SK-N-SH (cell line): Measurements from ENCODE around the gene NPHP1. TPM values are rescaled to one million over a fixed set of nuclear protein-coding genes. Genes with fewer than 3 reads are reported as not detected.
"Not testable (repeated sequence)": the region's sequence is repeated elsewhere in the genome, so short reads cannot be mapped to it uniquely, and the experiment has no call there.

Experiments used
- CTCF ChIA-PET: fragments of 300-600, 350-600 bp; formaldehyde crosslinking; extraction: SDS; loops from one replicate; lab custom pipeline; 2021; lab: Yijun Ruan, JAX
- POLR2A ChIA-PET: fragments of 350-600 bp; sonication (Branson Sonifier 250); formaldehyde crosslinking; extraction: SDS; loops from one replicate; lab custom pipeline; 2020; ENCODE audit warnings: antibody characterized with exemption, inconsistent platforms; lab: Yijun Ruan, JAX
- DNase-seq: peaks from one replicate; pipeline ENCODE4 v3.0.0; 2012
- H2AFZ ChIP-seq: fragments of 200-600 bp; sonication (generic); 2 replicates; pipeline ENCODE4 v1.8.1; 2016; ENCODE audit warnings: antibody characterized with exemption, mild to moderate bottlenecking, low read depth
- H3F3A ChIP-seq: fragments of 200-600 bp; sonication (generic); replicated peaks from 2 replicates; pipeline ENCODE3; 2016; ENCODE audit warnings: antibody characterized with exemption, mild to moderate bottlenecking; ENCODE audit not compliant: insufficient read depth
- H3K27ac ChIP-seq, 2 experiments: fragments of 200-500 bp in 1 of 2; fragments of 200-600 bp in 1 of 2; sonication (Bioruptor generic) in 1 of 2; sonication (generic), shearing (Covaris generic) in 1 of 2; 2 replicates each; pipeline versions ENCODE4 v1.5.1 to v1.6.1; 2014 to 2016; ENCODE audit warnings: low read depth in 2 of 2, inconsistent platforms in 1 of 2, low read length in 1 of 2, mild to moderate bottlenecking in 1 of 2, mixed read lengths in 1 of 2
- H3K27me3 ChIP-seq: fragments of 200-600 bp; sonication (generic), shearing (Covaris generic); 2 replicates; pipeline ENCODE4 v1.6.1; 2016; ENCODE audit warnings: mixed run types; ENCODE audit not compliant: insufficient read depth
- H3K36me3 ChIP-seq, 2 experiments: fragments of 200-500 bp in 1 of 2; fragments of 200-600 bp in 1 of 2; sonication (Bioruptor generic) in 1 of 2; sonication (generic) in 1 of 2; replicated peaks in 1 of 2; 2 replicates each; pipeline versions ENCODE3 to v1.5.1; 2014 to 2016; ENCODE audit warnings: low read length in 1 of 2, mild to moderate bottlenecking in 1 of 2; ENCODE audit not compliant: insufficient read depth in 2 of 2, control insufficient read depth in 1 of 2
- H3K4me1 ChIP-seq, 2 experiments: fragments of 200-500 bp in 1 of 2; fragments of 200-600 bp in 1 of 2; sonication (Bioruptor generic) in 1 of 2; sonication (generic), shearing (Covaris generic) in 1 of 2; 2 replicates each; pipeline versions ENCODE4 v1.5.1 to v1.6.1; 2014 to 2016; ENCODE audit warnings: low read depth in 1 of 2, low read length in 1 of 2, mixed run types in 1 of 2; ENCODE audit not compliant: insufficient read depth in 2 of 2, control insufficient read depth in 1 of 2
- H3K4me2 ChIP-seq: fragments of 200-600 bp; sonication (generic), shearing (Covaris generic); 2 replicates; pipeline ENCODE4 v1.6.1; 2017; ENCODE audit warnings: mixed run types
- H3K4me3 ChIP-seq, 2 experiments: fragments of 200-500 bp in 1 of 2; fragments of 200-600 bp in 1 of 2; sonication (Bioruptor generic) in 1 of 2; sonication (generic), shearing (Covaris generic) in 1 of 2; 2 replicates each; pipeline versions ENCODE4 v1.5.1 to v1.8.1; 2014 to 2016; ENCODE audit warnings: low read depth in 2 of 2, inconsistent platforms in 1 of 2, low read length in 1 of 2, mild to moderate bottlenecking in 1 of 2, mixed read lengths in 1 of 2, moderate library complexity in 1 of 2
- H3K79me2 ChIP-seq: fragments of 200-600 bp; sonication (generic); 2 replicates; pipeline ENCODE4 v1.8.1; 2017; ENCODE audit warnings: mild to moderate bottlenecking; ENCODE audit not compliant: insufficient read depth
- H3K9ac ChIP-seq: fragments of 200-600 bp; sonication (generic); 2 replicates; pipeline ENCODE4 v1.6.1; 2017; ENCODE audit warnings: mixed run types
- H3K9me2 ChIP-seq: fragments of 200-600 bp; sonication (generic); 2 replicates; pipeline ENCODE4 v1.6.1; 2017; ENCODE audit warnings: mixed run types
- H3K9me3 ChIP-seq: fragments of 200-600 bp; sonication (generic); 2 replicates; pipeline ENCODE4 v1.6.1; 2017; ENCODE audit warnings: mixed run types, mild to moderate bottlenecking, moderate library complexity
- H4K20me1 ChIP-seq: fragments of 200-600 bp; sonication (generic); 2 replicates; pipeline ENCODE4 v1.6.1; 2017; ENCODE audit warnings: mild to moderate bottlenecking, mixed run types; ENCODE audit not compliant: insufficient read depth
- CTCF ChIP-seq: fragments of 200-600 bp; sonication (generic); IDR thresholded peaks from 2 replicates; pipeline ENCODE4 v1.6.1; 2017; ENCODE audit warnings: antibody characterized with exemption, mild to moderate bottlenecking, moderate library complexity
- EP300 ChIP-seq, 2 experiments: IDR thresholded peaks; 2 replicates each; pipeline versions ENCODE4 v1.4.0 to v1.6.1; 2012; ENCODE audit warnings: borderline replicate concordance in 1 of 2, low read depth in 1 of 2, low read length in 1 of 2
- EZH2phosphoT487 ChIP-seq: fragments of 200-600 bp; sonication (generic); IDR thresholded peaks from 2 replicates; pipeline ENCODE4 v1.6.1; 2017; ENCODE audit warnings: low read depth, mixed run types, mild to moderate bottlenecking, antibody characterized with exemption, moderate library complexity, borderline replicate concordance
- JUND ChIP-seq: IDR thresholded peaks from 2 replicates; pipeline ENCODE4 v1.4.0; 2012
- MEF2A ChIP-seq: IDR thresholded peaks from 2 replicates; pipeline ENCODE4 v1.4.0; 2012; ENCODE audit warnings: low read depth, borderline replicate concordance
- TEAD4 ChIP-seq: IDR thresholded peaks from 2 replicates; pipeline ENCODE4 v1.4.0; 2012; ENCODE audit warnings: mild to moderate bottlenecking, borderline replicate concordance; ENCODE audit not compliant: insufficient read depth
- USF1 ChIP-seq: IDR thresholded peaks from 2 replicates; pipeline ENCODE4 v1.4.0; 2012; ENCODE audit warnings: low read depth, borderline replicate concordance
- WGBS: methylation state at CpG from one replicate; pipeline ENCODE4 v1.1.6; 2017; ENCODE audit warnings: low lambda C conversion rate; 5-methylcytosine and 5-hydroxymethylcytosine counted together
- polyA plus RNA-seq, 3 experiments: library from polyadenylated mRNA; depleted of rRNA; stranded (reverse); fragments of >200 nt; gene quantifications; 2 replicates each; pipeline ENCODE4 v1.2.3, GENCODE V29; 2012

The NPHP1 gene
- polyA plus RNA-seq, 1 of the 3 experiments (the other 2 are of a cell fraction): 5.0 TPM

- no peaks in the 10 kb centered on the region for H3K9me3 ChIP-seq
- no peaks in the 10 kb centered on the region for H3K27me3 ChIP-seq
- H3K4me3 ChIP-seq: no peak overlapping the region
- POLR2A ChIA-PET: no interaction called here
- CTCF ChIA-PET: no interaction called here
- DNase-seq: no peak
- no peak overlapping the region for H3K9ac ChIP-seq
- no peaks in the 10 kb centered on the region for H3K4me1 ChIP-seq
- H2AFZ ChIP-seq: no peak overlapping the region
- TF ChIP-seq TEAD4 (no peak), EZH2phosphoT487 (no peak), MEF2A (no peak), CTCF (no peak)
- TF ChIP-seq, all 33 proteins: peak for 0
- no peak overlapping the region for H3K27ac ChIP-seq
- WGBS: 70% methylated on average over 3 of the region's 3 CpGs
- no peaks in the 10 kb centered on the region for H4K20me1 ChIP-seq
- no peak overlapping the region for H3K4me2 ChIP-seq
- no peaks in the 10 kb centered on the region for H3K79me2 ChIP-seq
- H3K36me3 ChIP-seq: peaks cover 0 to 9% of the 10 kb centered on the region in 2 experiments
- H3F3A ChIP-seq: peaks cover 3% of the 10 kb centered on the region
- H3K9me2 ChIP-seq: no peaks in the 10 kb centered on the region
Observed at GRCh38 chr2:110198016-110198415, 6.8 kb downstream of the NPHP1 start.

- H3K9me2 ChIP-seq: no peaks in the 10 kb centered on the region
Observed at GRCh38 chr2:110197452-110197851, 7.4 kb downstream of the NPHP1 start.

DNA sequence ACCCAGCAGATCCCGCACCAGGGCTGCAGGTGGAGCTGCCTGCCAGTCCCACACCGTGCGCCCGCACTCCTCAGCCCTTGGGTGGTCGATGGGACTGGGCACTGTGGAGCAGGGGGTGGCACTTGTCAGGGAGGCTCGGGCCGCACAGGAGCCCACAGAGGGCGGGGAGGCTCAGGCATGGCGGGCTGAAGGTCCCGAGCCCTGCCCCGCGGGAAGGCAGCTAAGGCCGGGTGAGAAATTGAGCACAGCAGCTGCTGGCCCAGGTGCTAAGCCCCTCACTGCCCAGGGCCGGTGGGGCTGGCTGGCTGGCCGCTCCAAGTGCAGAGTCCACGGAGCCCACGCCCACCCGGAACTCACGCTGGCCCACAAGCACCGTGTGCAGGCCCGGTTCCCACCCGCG, 14.6 kb downstream of the NPHP1 start:
- DNase-seq, CTCF ChIA-PET, H3K9me3 ChIP-seq, H3K27ac ChIP-seq, H3K9ac ChIP-seq, H3K4me2 ChIP-seq, H3K4me3 ChIP-seq, H3K79me2 ChIP-seq, H3K4me1 ChIP-seq, H3F3A ChIP-seq, H3K9me2 ChIP-seq, POLR2A ChIA-PET, H3K27me3 ChIP-seq, H4K20me1 ChIP-seq, H2AFZ ChIP-seq: not testable (repeated sequence)
- 88% methylated on average over 23 of the region's 23 CpGs for WGBS
- H3K36me3 ChIP-seq: peaks cover 0 to 10% of the 10 kb centered on the region in 2 experiments

More at GRCh38 chr2:110197452-110197851, 7.4 kb downstream of the NPHP1 start:
- no peak for DNase-seq
- Histone ChIP-seq H3K9me3 (no peaks in the 10 kb centered on the region), H3K4me1 (no peaks in the 10 kb centered on the region), H4K20me1 (no peaks in the 10 kb centered on the region), H2AFZ (no peak overlapping the region), H3K4me2 (no peak overlapping the region), H3F3A (peaks cover 3% of the 10 kb centered on the region), H3K36me3 (peaks cover 0 to 9% of the 10 kb centered on the region in 2 experiments), H3K9ac (no peak overlapping the region), H3K27ac (no peak overlapping the region), H3K79me2 (no peaks in the 10 kb centered on the region), H3K4me3 (no peak overlapping the region), H3K27me3 (no peaks in the 10 kb centered on the region)
- ChIA-PET POLR2A (no interaction called here), CTCF (no interaction called here)
- no peak for TF ChIP-seq JUND
- TF ChIP-seq EP300 (IDR thresholded peaks at IDR 0.05; ENCODE audit: borderline replicate concordance in 1 of 2, low read depth in 1 of 2, low read length in 1 of 2): no peak
- no peak for TF ChIP-seq USF1
- 82% methylated on average over 4 of the region's 4 CpGs for whole genome bisulfite sequencing
